ENCODE data around the gene GLYAT. TPM values are rescaled to one million over a fixed set of nuclear protein-coding genes. Genes with fewer than 3 reads are reported as not detected.
"Not testable (repeated sequence)": the region's sequence is repeated elsewhere in the genome, so short reads cannot be mapped to it uniquely, and the experiment has no call there.

The GLYAT gene
- total RNA-seq, 1 donor from 2014 or later = not detected

DNA sequence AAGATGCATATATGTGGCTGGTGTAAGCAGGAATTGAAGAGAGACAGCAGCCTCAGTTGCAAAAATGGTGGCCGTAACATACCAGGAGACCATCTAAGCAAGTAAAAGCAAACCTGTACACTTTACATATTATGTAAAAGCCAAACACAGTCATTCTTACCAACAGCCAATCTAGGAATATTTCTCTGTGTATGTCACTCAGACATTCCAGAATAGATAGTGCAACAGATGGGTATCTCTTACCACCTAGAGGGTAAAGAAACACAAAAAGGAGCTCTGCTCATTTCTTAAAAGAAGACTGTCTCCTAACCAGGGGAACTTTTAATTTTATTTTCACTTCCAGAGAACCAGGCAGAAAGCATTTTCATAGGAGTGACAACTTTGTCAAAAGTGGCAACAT, 38.7 kb downstream of the GLYAT start:
- H3K4me3 Mint-ChIP-seq (ENCODE audit: unreplicated experiment) = no peak overlapping the region

DNA sequence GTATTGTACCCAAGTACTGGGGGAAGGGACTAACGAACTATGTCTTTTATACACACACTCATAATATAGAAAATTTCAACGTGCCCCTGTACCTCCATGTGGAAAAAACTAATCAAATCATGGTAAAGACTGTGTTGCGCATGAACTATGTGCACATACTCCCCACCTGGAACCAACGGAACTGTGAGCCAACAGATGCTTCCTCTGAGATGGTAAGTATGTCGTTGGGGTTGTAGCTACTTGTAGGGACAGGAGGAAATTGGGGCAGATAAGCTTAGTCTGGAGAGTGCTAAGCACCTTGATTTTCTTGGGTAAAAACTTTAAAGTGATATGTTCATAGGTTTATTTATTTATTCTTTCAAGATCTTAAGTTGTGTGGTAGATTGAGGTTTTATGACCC, 40.1 kb downstream of the GLYAT start:
- no peaks in the 10 kb centered on the region for H3K9me3 Mint-ChIP-seq (ENCODE audit: unreplicated experiment)
- H3K27ac Mint-ChIP-seq (ENCODE audit: unreplicated experiment) = no peak overlapping the region
- TF ChIP-seq, protein P1, sequence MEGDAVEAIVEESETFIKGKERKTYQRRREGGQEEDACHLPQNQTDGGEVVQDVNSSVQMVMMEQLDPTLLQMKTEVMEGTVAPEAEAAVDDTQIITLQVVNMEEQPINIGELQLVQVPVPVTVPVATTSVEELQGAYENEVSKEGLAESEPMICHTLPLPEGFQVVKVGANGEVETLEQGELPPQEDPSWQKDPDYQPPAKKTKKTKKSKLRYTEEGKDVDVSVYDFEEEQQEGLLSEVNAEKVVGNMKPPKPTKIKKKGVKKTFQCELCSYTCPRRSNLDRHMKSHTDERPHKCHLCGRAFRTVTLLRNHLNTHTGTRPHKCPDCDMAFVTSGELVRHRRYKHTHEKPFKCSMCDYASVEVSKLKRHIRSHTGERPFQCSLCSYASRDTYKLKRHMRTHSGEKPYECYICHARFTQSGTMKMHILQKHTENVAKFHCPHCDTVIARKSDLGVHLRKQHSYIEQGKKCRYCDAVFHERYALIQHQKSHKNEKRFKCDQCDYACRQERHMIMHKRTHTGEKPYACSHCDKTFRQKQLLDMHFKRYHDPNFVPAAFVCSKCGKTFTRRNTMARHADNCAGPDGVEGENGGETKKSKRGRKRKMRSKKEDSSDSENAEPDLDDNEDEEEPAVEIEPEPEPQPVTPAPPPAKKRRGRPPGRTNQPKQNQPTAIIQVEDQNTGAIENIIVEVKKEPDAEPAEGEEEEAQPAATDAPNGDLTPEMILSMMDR (IDR thresholded peaks at IDR 0.05) = no peak
- H3K4me1 Mint-ChIP-seq (ENCODE audit: unreplicated experiment) = no peaks in the 10 kb centered on the region
- H3K36me3 Mint-ChIP-seq (ENCODE audit: unreplicated experiment) = no peaks in the 10 kb centered on the region
- DNase-seq (ENCODE audit: extremely low spot score, unreplicated experiment) = no peak
- no peak overlapping the region for H3K4me3 Mint-ChIP-seq (ENCODE audit: unreplicated experiment)
- peaks cover 9% of the 10 kb centered on the region for H3K27me3 Mint-ChIP-seq (ENCODE audit: unreplicated experiment)

More for the DNA sequence above, 38.7 kb downstream of the GLYAT start:
- Mint-ChIP-seq H3K9me3 (ENCODE audit: unreplicated experiment) (no peaks in the 10 kb centered on the region), H3K4me1 (ENCODE audit: unreplicated experiment) (no peaks in the 10 kb centered on the region), H3K36me3 (ENCODE audit: unreplicated experiment) (no peaks in the 10 kb centered on the region), H3K27me3 (ENCODE audit: unreplicated experiment) (peaks cover 6% of the 10 kb centered on the region), H3K27ac (ENCODE audit: unreplicated experiment) (no peak overlapping the region)
- no peak for DNase-seq (ENCODE audit: extremely low spot score, unreplicated experiment)
- TF ChIP-seq, protein P1 (IDR thresholded peaks at IDR 0.05) = no peak

DNA sequence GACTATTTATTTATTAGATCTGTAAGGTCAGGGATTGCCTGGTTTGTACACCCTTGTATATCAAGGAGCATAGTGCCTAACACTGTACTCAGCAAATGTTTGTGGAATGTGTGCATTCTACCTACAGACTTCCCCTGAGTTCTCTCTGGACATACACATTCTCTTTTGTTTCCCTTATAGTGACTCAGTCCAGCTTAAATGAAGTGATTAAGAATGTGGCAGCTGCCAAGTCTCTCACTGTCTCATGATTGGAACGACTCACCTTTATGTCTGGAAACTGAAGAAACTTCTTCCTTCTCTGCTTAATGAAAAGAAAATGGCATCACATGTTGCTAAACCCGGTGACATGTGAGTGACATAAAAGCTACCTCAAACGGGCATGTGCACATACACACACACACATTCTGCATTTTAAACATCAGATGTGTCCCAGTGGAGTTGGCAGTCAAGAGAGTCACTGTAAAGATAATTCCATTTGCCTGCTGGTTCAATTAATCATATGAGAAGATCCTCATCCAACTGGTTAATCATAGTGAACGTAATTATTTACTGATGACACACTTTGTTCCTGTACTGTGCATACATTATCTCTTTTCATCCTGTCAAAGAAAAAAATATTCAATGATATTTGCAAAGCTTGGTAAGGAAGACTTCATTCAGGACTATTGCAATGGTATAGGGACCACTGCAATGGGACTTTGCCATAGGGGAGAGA, 42.8 kb downstream of the GLYAT start:
- no peak for DNase-seq (ENCODE audit: extremely low spot score, unreplicated experiment)
- H3K27ac Mint-ChIP-seq (ENCODE audit: unreplicated experiment) = no peak overlapping the region
- no peaks in the 10 kb centered on the region for H3K4me1 Mint-ChIP-seq (ENCODE audit: unreplicated experiment)
- no peaks in the 10 kb centered on the region for H3K36me3 Mint-ChIP-seq (ENCODE audit: unreplicated experiment)
- H3K4me3 Mint-ChIP-seq (ENCODE audit: unreplicated experiment) = no peak overlapping the region
- no peaks in the 10 kb centered on the region for H3K9me3 Mint-ChIP-seq (ENCODE audit: unreplicated experiment)
- H3K27me3 Mint-ChIP-seq (ENCODE audit: unreplicated experiment) = peaks cover 9% of the 10 kb centered on the region
- TF ChIP-seq, protein P1 (IDR thresholded peaks at IDR 0.05) = no peak

DNA sequence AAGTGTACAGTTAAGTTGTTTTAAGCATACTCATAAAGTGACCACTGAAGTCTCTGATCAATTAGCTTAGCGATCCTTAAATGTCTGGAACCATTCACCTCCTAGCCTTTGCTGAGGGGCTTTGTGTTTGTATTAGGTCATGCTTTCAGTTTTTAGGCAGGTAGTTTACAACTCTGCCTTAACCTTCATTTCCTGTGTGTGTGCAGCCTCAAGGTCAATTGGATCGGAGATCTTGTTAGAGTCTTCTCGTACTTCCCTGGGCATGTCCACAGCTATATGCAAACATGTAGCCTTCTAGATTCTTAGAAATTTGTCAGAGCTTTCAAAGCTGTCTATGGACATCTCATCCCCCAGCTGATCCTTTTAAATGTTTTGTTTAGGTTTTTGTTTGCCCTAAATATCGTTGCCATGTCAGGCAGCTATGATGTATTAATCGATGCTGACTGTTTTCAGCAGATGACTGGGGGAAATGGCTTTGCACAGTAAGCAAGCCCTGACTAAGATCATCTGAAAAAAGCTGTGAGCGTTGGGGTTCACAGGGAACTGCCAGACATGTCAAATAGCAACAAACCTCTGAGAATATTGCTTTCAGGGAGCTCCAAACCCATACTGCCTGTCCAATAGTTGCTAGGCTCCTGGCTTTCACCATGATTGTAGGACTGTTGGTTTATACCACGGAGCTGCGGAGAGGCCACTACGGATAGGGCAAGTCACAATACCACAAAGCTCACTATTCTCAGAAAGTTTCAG, 45.6 kb downstream of the GLYAT start:
- H3K4me3 Mint-ChIP-seq (ENCODE audit: unreplicated experiment) = no peak overlapping the region
- no peak for DNase-seq (ENCODE audit: extremely low spot score, unreplicated experiment)
- TF ChIP-seq, protein P1 (IDR thresholded peaks at IDR 0.05) = no peak
- H3K4me1 Mint-ChIP-seq (ENCODE audit: unreplicated experiment) = no peaks in the 10 kb centered on the region
- no peaks in the 10 kb centered on the region for H3K36me3 Mint-ChIP-seq (ENCODE audit: unreplicated experiment)
- no peak overlapping the region for H3K27ac Mint-ChIP-seq (ENCODE audit: unreplicated experiment)
- peaks cover 6% of the 10 kb centered on the region for H3K27me3 Mint-ChIP-seq (ENCODE audit: unreplicated experiment)
- H3K9me3 Mint-ChIP-seq (ENCODE audit: unreplicated experiment) = no peaks in the 10 kb centered on the region

DNA sequence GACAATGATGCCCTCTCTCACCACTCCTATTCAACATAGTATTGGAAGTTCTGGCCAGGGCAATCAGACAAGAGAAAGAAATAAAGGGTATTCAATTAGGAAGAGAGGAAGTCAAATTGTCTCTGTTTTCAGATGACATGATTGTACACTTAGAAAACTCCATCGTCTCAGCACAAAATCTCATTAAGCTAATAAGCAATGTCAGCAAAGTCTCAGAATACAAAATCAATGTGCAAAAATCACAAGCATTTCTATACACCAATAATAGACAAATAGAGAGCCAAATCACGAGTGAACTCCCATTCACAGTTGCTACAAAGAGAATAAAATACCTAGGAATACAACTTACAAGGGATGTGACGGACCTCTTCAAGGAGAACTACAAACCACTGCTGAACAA, 49.1 kb downstream of the GLYAT start:
- peaks cover 13% of the 10 kb centered on the region for H3K27me3 Mint-ChIP-seq (ENCODE audit: unreplicated experiment)
- H3K9me3 Mint-ChIP-seq (ENCODE audit: unreplicated experiment); H3K4me3 Mint-ChIP-seq (ENCODE audit: unreplicated experiment); H3K36me3 Mint-ChIP-seq (ENCODE audit: unreplicated experiment); H3K27ac Mint-ChIP-seq (ENCODE audit: unreplicated experiment); H3K4me1 Mint-ChIP-seq (ENCODE audit: unreplicated experiment); DNase-seq (ENCODE audit: extremely low spot score, unreplicated experiment): not testable (repeated sequence)

DNA sequence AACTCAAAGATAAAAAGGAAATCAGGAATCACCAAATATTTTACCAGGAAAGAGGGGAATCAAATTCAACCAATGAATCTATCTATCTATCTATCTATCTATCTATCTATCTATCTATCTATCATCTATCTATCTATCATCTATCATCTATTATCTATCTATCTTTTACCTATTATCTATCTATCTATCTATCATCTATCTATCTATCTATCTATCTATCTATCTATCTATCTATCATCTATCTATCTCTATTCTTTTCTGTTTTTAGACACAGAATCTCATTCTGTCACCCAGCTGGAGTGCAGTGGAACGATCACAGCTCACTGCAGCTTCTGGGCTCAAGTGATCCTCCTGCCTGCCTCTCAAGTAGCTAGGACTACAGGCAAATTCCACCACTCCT, 54.2 kb downstream of the GLYAT start:
- H3K36me3 Mint-ChIP-seq (ENCODE audit: unreplicated experiment); H3K27ac Mint-ChIP-seq (ENCODE audit: unreplicated experiment); H3K4me1 Mint-ChIP-seq (ENCODE audit: unreplicated experiment); H3K4me3 Mint-ChIP-seq (ENCODE audit: unreplicated experiment); DNase-seq (ENCODE audit: extremely low spot score, unreplicated experiment); H3K9me3 Mint-ChIP-seq (ENCODE audit: unreplicated experiment): not testable (repeated sequence)
- peaks cover 19% of the 10 kb centered on the region for H3K27me3 Mint-ChIP-seq (ENCODE audit: unreplicated experiment)
